Activated naive CD4-positive, alpha-beta T cell treated with anti-CD3 and anti-CD28 coated beads for 36 hours (primary cell): ENCODE data around the gene UBE2G1. TPM values are rescaled to one million over a fixed set of nuclear protein-coding genes. Genes with fewer than 3 reads are reported as not detected.
A peak's percentile ranks its signal among the peaks of the same experiment; 100 is the strongest.
"Not testable (repeated sequence)": the region's sequence is repeated elsewhere in the genome, so short reads cannot be mapped to it uniquely, and the experiment has no call there.

ENCODE experiments used
- CTCF ChIA-PET: fragments of 350-600 bp; sonication (Branson Sonifier 250); formaldehyde crosslinking; loops from one replicate; lab custom pipeline; 2021; ENCODE audit warnings: antibody characterized with exemption; lab: Charles Lee
- DNase-seq: peaks from one replicate; pipeline ENCODE4 v3.0.0-alpha.2; 2020
- H3K27ac Mint-ChIP-seq: one replicate; pipeline ENCODE4 v1.8.0; 2021; ENCODE audit warnings: mild to moderate bottlenecking, mixed read lengths
- H3K27me3 Mint-ChIP-seq: one replicate; pipeline ENCODE4 v1.8.0; 2021; ENCODE audit warnings: low read depth, mixed read lengths
- H3K36me3 Mint-ChIP-seq: one replicate; pipeline ENCODE4 v1.8.0; 2021; ENCODE audit warnings: low read depth, mixed read lengths
- H3K4me1 Mint-ChIP-seq: one replicate; pipeline ENCODE4 v1.8.0; 2021; ENCODE audit warnings: low read depth, mixed read lengths
- H3K4me3 Mint-ChIP-seq: one replicate; pipeline ENCODE4 v1.8.0; 2021; ENCODE audit warnings: mild to moderate bottlenecking, moderate library complexity, mixed read lengths
- H3K9me3 Mint-ChIP-seq: one replicate; pipeline ENCODE4 v1.8.0; 2021; ENCODE audit warnings: mixed read lengths
- intact Hi-C: fragments of 100-400 bp; cut with micrococcal nuclease; formaldehyde crosslinking; loops from one replicate; pipeline ENCODE4 v1.15.1; 2023
- total RNA-seq, 2 experiments: library from RNA; stranded (reverse); gene quantifications; one replicate each; pipeline ENCODE4 v1.2.3, GENCODE V29; 2021

UBE2G1 gene
- total RNA-seq, 2 experiments from 2014 or later = 33.3 to 36.1 TPM

- CTCF ChIA-PET = interaction anchor here (0.6 to 1.0 kb wide), 3 partner anchors 26 to 198 kb away, joined by 3 to 4 read pairs (median 3); no protein-coding TSS in a partner anchor
- H3K36me3 Mint-ChIP-seq = peaks cover 2% of the 10 kb centered on the region
- no peaks in the 10 kb centered on the region for H3K9me3 Mint-ChIP-seq
- no peaks in the 10 kb centered on the region for H3K27me3 Mint-ChIP-seq
- DNase-seq = no peak
- H3K4me1 Mint-ChIP-seq = peaks cover 9% of the 10 kb centered on the region
- no peak overlapping the region for H3K27ac Mint-ChIP-seq
- intact Hi-C loops = loop anchor here (5.0 to 10.0 kb wide), 4 partner anchors 193 to 1118 kb away; partner anchors contain the start of genes ARRB2, ATP2A3, DERL2 and GGT6
- no peak overlapping the region for H3K4me3 Mint-ChIP-seq
Measured at GRCh38 chr17:4369557-4370230, 3.2 kb upstream of the UBE2G1 start.

- H3K36me3 Mint-ChIP-seq = peaks cover 2% of the 10 kb centered on the region
- no peak overlapping the region for H3K4me3 Mint-ChIP-seq
- no peak for DNase-seq
- no peaks in the 10 kb centered on the region for H3K9me3 Mint-ChIP-seq
- H3K27ac Mint-ChIP-seq = no peak overlapping the region
- intact Hi-C loops = loop anchor here (5.0 to 10.0 kb wide), 4 partner anchors 194 to 1119 kb away; partner anchors contain the start of genes ARRB2, ATP2A3, DERL2 and GGT6
- CTCF ChIA-PET = no interaction called here
- H3K27me3 Mint-ChIP-seq = no peaks in the 10 kb centered on the region
- H3K4me1 Mint-ChIP-seq = peaks cover 15% of the 10 kb centered on the region
Measured at GRCh38 chr17:4368341-4368740, 1.9 kb upstream of the UBE2G1 start.

- intact Hi-C loops = loop anchor here (2.0 to 10.0 kb wide), 6 partner anchors 152 to 1120 kb away; partner anchors contain the start of genes ARRB2, ATP2A3, DERL2 and GGT6
- H3K27ac Mint-ChIP-seq = peak overlapping the region; percentile 81
- H3K9me3 Mint-ChIP-seq, H3K36me3 Mint-ChIP-seq, H3K27me3 Mint-ChIP-seq, DNase-seq: not testable (repeated sequence)
- CTCF ChIA-PET = interaction anchor here (1.2 kb wide), 1 partner anchor 30 kb away, joined by 3 read pairs; no protein-coding TSS in a partner anchor
- peaks cover 26% of the 10 kb centered on the region for H3K4me1 Mint-ChIP-seq
- H3K4me3 Mint-ChIP-seq = peak overlapping the region; percentile 71
Measured at GRCh38 chr17:4367177-4367576, 702 bp upstream of the UBE2G1 start.

- Mint-ChIP-seq H3K4me1 (peaks cover 32% of the 10 kb centered on the region), H3K9me3 (no peaks in the 10 kb centered on the region), H3K27me3 (no peaks in the 10 kb centered on the region), H3K36me3 (peaks cover 5% of the 10 kb centered on the region), H3K27ac (no peak overlapping the region), H3K4me3 (peak overlapping the region; percentile 71)
- intact Hi-C loops = loop anchor here (1.0 to 10.0 kb wide), 9 partner anchors 48 to 1122 kb away; partner anchors contain the start of genes ANKFY1, ARRB2, ATP2A3 and CYB5D2
- CTCF ChIA-PET = interaction anchor here (1.2 kb wide), 1 partner anchor 29 kb away, joined by 3 read pairs; no protein-coding TSS in a partner anchor
- DNase-seq = peak; percentile 37
Measured at GRCh38 chr17:4365628-4366326, 698 bp downstream of the UBE2G1 start.

- intact Hi-C loops = loop anchor here (1.0 to 10.0 kb wide), 5 partner anchors 48 to 1122 kb away; partner anchors contain the start of genes ARRB2, ATP2A3, DERL2 and GGT6
- no peaks in the 10 kb centered on the region for H3K27me3 Mint-ChIP-seq
- H3K4me1 Mint-ChIP-seq = peaks cover 38% of the 10 kb centered on the region
- H3K4me3 Mint-ChIP-seq = peak overlapping the region; percentile 90
- peak; percentile 89 for DNase-seq
- no peaks in the 10 kb centered on the region for H3K9me3 Mint-ChIP-seq
- H3K27ac Mint-ChIP-seq = peak overlapping the region; percentile 89
- CTCF ChIA-PET = no interaction called here
- peaks cover 5% of the 10 kb centered on the region for H3K36me3 Mint-ChIP-seq
Measured at GRCh38 chr17:4365103-4365627, 1.3 kb downstream of the UBE2G1 start.

- Mint-ChIP-seq H3K27ac (peak overlapping the region; percentile 89), H3K4me1 (peaks cover 43% of the 10 kb centered on the region), H3K4me3 (peak overlapping the region; percentile 90), H3K9me3 (no peaks in the 10 kb centered on the region), H3K27me3 (no peaks in the 10 kb centered on the region), H3K36me3 (peaks cover 5% of the 10 kb centered on the region)
- intact Hi-C loops = loop anchor here (1.0 to 10.0 kb wide), 5 partner anchors 49 to 1123 kb away; partner anchors contain the start of genes ARRB2, ATP2A3, DERL2 and GGT6
- DNase-seq = no peak
- CTCF ChIA-PET = interaction anchor here (1.8 kb wide), 1 partner anchor 60 kb away, joined by 4 read pairs; no protein-coding TSS in a partner anchor
Measured at GRCh38 chr17:4364622-4365041, 1.8 kb downstream of the UBE2G1 start.

- no peak for DNase-seq
- H3K4me3 Mint-ChIP-seq = no peak overlapping the region
- H3K27me3 Mint-ChIP-seq = no peaks in the 10 kb centered on the region
- no peak overlapping the region for H3K27ac Mint-ChIP-seq
- H3K9me3 Mint-ChIP-seq = no peaks in the 10 kb centered on the region
- H3K4me1 Mint-ChIP-seq = peaks cover 57% of the 10 kb centered on the region
- intact Hi-C loops = loop anchor here (1.0 to 10.0 kb wide), 2 partner anchors 147 to 397 kb away; partner anchors contain the start of gene ATP2A3
- CTCF ChIA-PET = no interaction called here
- peaks cover 7% of the 10 kb centered on the region for H3K36me3 Mint-ChIP-seq
Measured at GRCh38 chr17:4362141-4362540, 4.3 kb downstream of the UBE2G1 start.

- Mint-ChIP-seq H3K4me1 (peaks cover 56% of the 10 kb centered on the region), H3K9me3 (no peaks in the 10 kb centered on the region), H3K36me3 (peaks cover 7% of the 10 kb centered on the region), H3K27ac (no peak overlapping the region), H3K4me3 (no peak overlapping the region), H3K27me3 (no peaks in the 10 kb centered on the region)
- CTCF ChIA-PET = interaction anchor here (0.5 kb wide), 1 partner anchor 222 kb away, joined by 4 read pairs; no protein-coding TSS in a partner anchor
- no peak for DNase-seq
- intact Hi-C loops = loop anchor here (5.0 kb wide), 1 partner anchor 36 kb away; no protein-coding TSS in a partner anchor
Measured at GRCh38 chr17:4358154-4358553, 8.3 kb downstream of the UBE2G1 start.

GRCh38 chr17:4357671-4358070 is 8.8 kb downstream of the UBE2G1 start:
- Mint-ChIP-seq H3K36me3 (peaks cover 7% of the 10 kb centered on the region), H3K4me1 (peaks cover 52% of the 10 kb centered on the region), H3K27ac (no peak overlapping the region), H3K27me3 (no peaks in the 10 kb centered on the region), H3K9me3 (no peaks in the 10 kb centered on the region), H3K4me3 (no peak overlapping the region)
- CTCF ChIA-PET = no interaction called here
- intact Hi-C loops = loop anchor here (5.0 kb wide), 1 partner anchor 35 kb away; no protein-coding TSS in a partner anchor
- no peak for DNase-seq

- CTCF ChIA-PET = no interaction called here
- no peaks in the 10 kb centered on the region for H3K9me3 Mint-ChIP-seq
- intact Hi-C loops = loop anchor here (5.0 kb wide), 1 partner anchor 35 kb away; no protein-coding TSS in a partner anchor
Measured at GRCh38 chr17:4357030-4357628, 9.3 kb downstream of the UBE2G1 start.

GRCh38 chr17:4354862-4355514 is 11.5 kb downstream of the UBE2G1 start:
- Mint-ChIP-seq H3K27me3 (no peaks in the 10 kb centered on the region), H3K4me1 (peaks cover 41% of the 10 kb centered on the region), H3K4me3 (no peak overlapping the region), H3K27ac (no peak overlapping the region), H3K9me3 (no peaks in the 10 kb centered on the region), H3K36me3 (peaks cover 4% of the 10 kb centered on the region)
- intact Hi-C loops = loop anchor here (5.0 kb wide), 1 partner anchor 33 kb away; no protein-coding TSS in a partner anchor
- no peak for DNase-seq
- CTCF ChIA-PET = interaction anchor here (0.6 kb wide), 2 partner anchors 34 to 50 kb away, joined by 3 to 7 read pairs; no protein-coding TSS in a partner anchor

More at GRCh38 chr17:4357030-4357628, 9.3 kb downstream of the UBE2G1 start:
- H3K27ac Mint-ChIP-seq = no peak overlapping the region
- DNase-seq = no peak
- peaks cover 6% of the 10 kb centered on the region for H3K36me3 Mint-ChIP-seq
- H3K27me3 Mint-ChIP-seq = no peaks in the 10 kb centered on the region
- H3K4me1 Mint-ChIP-seq = peaks cover 47% of the 10 kb centered on the region
- H3K4me3 Mint-ChIP-seq = no peak overlapping the region
